IMR-90 (cell line): Measurements from ENCODE around the gene SPATS2L. TPM values are rescaled to one million over a fixed set of nuclear protein-coding genes. Genes with fewer than 3 reads are reported as not detected.

Experiments used
- ATAC-seq: fragments of 200-7000 bp; cut with Tn5 transposase; 2 replicates; pipeline ENCODE4 v1.9.1; 2020; ENCODE audit warnings: low read depth, mild to moderate bottlenecking, moderate library complexity
- BruUV-seq: library from RNA; stranded (reverse); fragments of 400-500 nt; replicated peaks from 2 replicates; lab custom pipeline; 2021; lab: Mats Ljungman, UMichigan
- CTCF ChIA-PET: fragments of 300-600 bp; formaldehyde crosslinking; extraction: SDS; loops from one replicate; lab custom pipeline; 2021; ENCODE audit warnings: antibody characterized with exemption; lab: Yijun Ruan, JAX
- POLR2A ChIA-PET: fragments of 300-600 bp; sonication (Branson Sonifier 250); formaldehyde crosslinking; loops from one replicate; lab custom pipeline; 2022; ENCODE audit warnings: antibody characterized with exemption; ENCODE audit not compliant: unreplicated experiment; lab: Charles Lee
- DNase-seq: peaks from one replicate; pipeline ENCODE4 v3.0.0; 2013
- H2AFZ ChIP-seq: replicated peaks from 2 replicates; pipeline ENCODE3; 2013; ENCODE audit warnings: low read length, mild to moderate bottlenecking; ENCODE audit not compliant: poor library complexity
- H2AK5ac ChIP-seq: 2 replicates; pipeline ENCODE4 v1.6.1; 2013; ENCODE audit warnings: low read depth, low read length, inconsistent platforms
- H2AK9ac ChIP-seq: replicated peaks from 2 replicates; pipeline ENCODE3; 2013; ENCODE audit warnings: mild to moderate bottlenecking, low read depth, low read length, moderate library complexity; ENCODE audit not compliant: poor library complexity
- H2BK120ac ChIP-seq: 2 replicates; pipeline ENCODE4 v1.6.1; 2013; ENCODE audit warnings: low read depth, low read length, inconsistent platforms
- H2BK15ac ChIP-seq: 3 replicates; pipeline ENCODE4 v1.6.1; 2013; ENCODE audit warnings: low read depth, low read length, inconsistent platforms
- H2BK20ac ChIP-seq: 2 replicates; pipeline ENCODE4 v1.6.1; 2013; ENCODE audit warnings: low read depth, mild to moderate bottlenecking, inconsistent platforms, low read length, moderate library complexity
- H2BK5ac ChIP-seq: 2 replicates; pipeline ENCODE4 v1.6.1; 2013; ENCODE audit warnings: mild to moderate bottlenecking, low read depth, low read length, inconsistent platforms; ENCODE audit not compliant: poor library complexity, severe bottlenecking
- H3K14ac ChIP-seq: replicated peaks from 2 replicates; pipeline ENCODE4 v1.6.1; 2013; ENCODE audit warnings: low read depth, low read length, inconsistent platforms
- H3K18ac ChIP-seq: 2 replicates; pipeline ENCODE4 v1.6.1; 2013; ENCODE audit warnings: low read depth, low read length, control low read depth
- H3K23ac ChIP-seq: 2 replicates; pipeline ENCODE4 v1.6.1; 2013; ENCODE audit warnings: low read depth, low read length, inconsistent platforms
- H3K27ac ChIP-seq: 2 replicates; pipeline ENCODE4 v1.5.1; 2013; ENCODE audit warnings: mild to moderate bottlenecking, control low read depth, low read length; ENCODE audit not compliant: insufficient read depth
- H3K27me3 ChIP-seq: 2 replicates; pipeline ENCODE4 v1.6.1; 2013; ENCODE audit warnings: low read length; ENCODE audit not compliant: control insufficient read depth, insufficient read depth
- H3K36me3 ChIP-seq: 2 replicates; pipeline ENCODE4 v1.6.1; 2013; ENCODE audit warnings: low read length, mixed read lengths; ENCODE audit not compliant: control insufficient read depth, insufficient read depth
- H3K4ac ChIP-seq: 2 replicates; pipeline ENCODE4 v1.6.1; 2013; ENCODE audit warnings: low read depth, low read length, inconsistent platforms
- H3K4me1 ChIP-seq: 2 replicates; pipeline ENCODE4 v1.6.1; 2013; ENCODE audit warnings: low read length, mixed read lengths; ENCODE audit not compliant: control insufficient read depth, insufficient read depth
- H3K4me2 ChIP-seq: 2 replicates; pipeline ENCODE4 v1.6.1; 2013; ENCODE audit warnings: low read depth, mild to moderate bottlenecking, control low read depth, low read length, moderate library complexity
- H3K4me3 ChIP-seq: 2 replicates; pipeline ENCODE4 v1.5.1; 2013; ENCODE audit warnings: low read depth, mild to moderate bottlenecking, control low read depth, low read length, moderate library complexity; ENCODE audit not compliant: insufficient read depth
- H3K56ac ChIP-seq: 2 replicates; pipeline ENCODE4 v1.6.1; 2013; ENCODE audit warnings: low read length, inconsistent platforms; ENCODE audit not compliant: insufficient read depth; ENCODE audit errors: extremely low read depth
- H3K79me1 ChIP-seq, 2 experiments: 2 replicates each; pipeline ENCODE4 v1.6.1; 2013; ENCODE audit warnings: low read length in 2 of 2, inconsistent platforms in 1 of 2, low read depth in 1 of 2
- H3K9ac ChIP-seq: 2 replicates; pipeline ENCODE4 v1.6.1; 2013; ENCODE audit warnings: low read depth, low read length, control low read depth
- H3K9me1 ChIP-seq: 2 replicates; pipeline ENCODE4 v1.6.1; 2013; ENCODE audit warnings: low read length, inconsistent platforms; ENCODE audit not compliant: insufficient read depth
- H3K9me3 ChIP-seq: 2 replicates; pipeline ENCODE4 v1.6.1; 2013; ENCODE audit warnings: low read length; ENCODE audit not compliant: control insufficient read depth, insufficient read depth
- H4K20me1 ChIP-seq: 2 replicates; pipeline ENCODE4 v1.6.1; 2013; ENCODE audit warnings: low read length, inconsistent platforms; ENCODE audit not compliant: insufficient read depth
- H4K5ac ChIP-seq: 2 replicates; pipeline ENCODE4 v1.6.1; 2013; ENCODE audit warnings: mild to moderate bottlenecking, low read depth, low read length, control low read depth
- H4K8ac ChIP-seq, 2 experiments: 2 replicates each; pipeline ENCODE4 v1.6.1; 2013; ENCODE audit warnings: low read depth in 2 of 2, low read length in 2 of 2, control low read depth in 1 of 2, inconsistent platforms in 1 of 2
- H4K91ac ChIP-seq: 2 replicates; pipeline ENCODE4 v1.6.1; 2013; ENCODE audit warnings: low read depth, low read length, inconsistent platforms; ENCODE audit not compliant: insufficient read depth
- BHLHE40 ChIP-seq: fragments of 150-350 bp; IDR thresholded peaks from 2 replicates; pipeline ENCODE4 v1.6.1; 2016; ENCODE audit warnings: mild to moderate bottlenecking, low read depth, low read length
- CEBPB ChIP-seq: IDR thresholded peaks from 2 replicates; pipeline ENCODE4 v1.6.1; 2012; ENCODE audit warnings: low read depth, low read length, improper control_type of control experiment
- CHD1 ChIP-seq: IDR thresholded peaks from 2 replicates; pipeline ENCODE4 v1.6.1; 2012; ENCODE audit warnings: low read depth, low read length, improper control_type of control experiment
- CTCF ChIP-seq: conservative IDR thresholded peaks from 2 replicates; pipeline ENCODE4 v1.5.1; 2012; ENCODE audit warnings: mild to moderate bottlenecking, low read depth, low read length, improper control_type of control experiment
- ELK1 ChIP-seq: fragments of 150-350 bp; IDR thresholded peaks from 2 replicates; pipeline ENCODE4 v1.6.1; 2016; ENCODE audit warnings: low read depth, mild to moderate bottlenecking, low read length, moderate library complexity, borderline replicate concordance
- FOS ChIP-seq: fragments of 150-350 bp; IDR thresholded peaks from 2 replicates; pipeline ENCODE4 v1.6.1; 2016; ENCODE audit warnings: low read depth, low read length
- MAFK ChIP-seq: IDR thresholded peaks from 2 replicates; pipeline ENCODE4 v1.6.1; 2012; ENCODE audit warnings: low read depth, low read length, improper control_type of control experiment
- MAZ ChIP-seq: IDR thresholded peaks from 2 replicates; pipeline ENCODE4 v1.6.1; 2012; ENCODE audit warnings: low read depth, mild to moderate bottlenecking, low read length, improper control_type of control experiment, moderate library complexity, borderline replicate concordance
- MXI1 ChIP-seq: IDR thresholded peaks from 2 replicates; pipeline ENCODE4 v1.6.1; 2012; ENCODE audit warnings: low read depth, mild to moderate bottlenecking, low read length, moderate library complexity, borderline replicate concordance
- NFE2L2 ChIP-seq: fragments of 150-350 bp; IDR thresholded peaks from 2 replicates; pipeline ENCODE4 v1.6.1; 2016; ENCODE audit warnings: low read depth, mild to moderate bottlenecking, low read length
- POLR2A ChIP-seq: IDR thresholded peaks from 2 replicates; pipeline ENCODE4 v1.6.1; 2012; ENCODE audit warnings: mild to moderate bottlenecking, low read depth, low read length
- RAD21 ChIP-seq: IDR thresholded peaks from 2 replicates; pipeline ENCODE4 v1.6.1; 2012; ENCODE audit warnings: low read length, improper control_type of control experiment
- RCOR1 ChIP-seq: IDR thresholded peaks from 2 replicates; pipeline ENCODE4 v1.6.1; 2012; ENCODE audit warnings: mild to moderate bottlenecking, low read length, improper control_type of control experiment; ENCODE audit not compliant: insufficient replicate concordance
- RFX5 ChIP-seq: IDR thresholded peaks from 2 replicates; pipeline ENCODE4 v1.8.0; 2012; ENCODE audit warnings: low read depth, mild to moderate bottlenecking, low read length, moderate library complexity
- SMC3 ChIP-seq: fragments of 150-350 bp; IDR thresholded peaks from 2 replicates; pipeline ENCODE4 v1.6.1; 2016; ENCODE audit warnings: low read depth, mild to moderate bottlenecking, antibody characterized with exemption, low read length, moderate library complexity
- WGBS, 2 experiments: methylation state at CpG; one replicate each; pipeline versions ENCODE4 v1.1.5 to v1.1.7; 2013; ENCODE audit warnings: missing lambda C conversion rate in 2 of 2; ENCODE audit not compliant: insufficient read length in 1 of 2; ENCODE audit errors: extremely low coverage in 2 of 2; 5-methylcytosine and 5-hydroxymethylcytosine counted together
- dilution Hi-C: fragments of 300-500 bp; cut with HindIII; formaldehyde crosslinking; loops from one replicate; pipeline ENCODE4 v1.14.3; 2018; ENCODE audit warnings: low sequenced_read_pairs; ENCODE audit not compliant: unreplicated experiment
- in situ Hi-C: fragments of 300-500 bp; cut with MboI; formaldehyde crosslinking; loops from 3 replicates; pipeline ENCODE4 v1.14.3; 2019; ENCODE audit warnings: low sequenced_read_pairs, inconsistent platforms, mixed read lengths
- intact Hi-C: fragments of 100-400 bp; cut with micrococcal nuclease; formaldehyde crosslinking; loops from 2 replicates; pipeline ENCODE4 v1.10.0; 2022
- polyA plus RNA-seq, 3 experiments: library from polyadenylated mRNA; depleted of rRNA; stranded (reverse); fragments of >200 nt; gene quantifications; 2 replicates each; pipeline ENCODE4 v1.2.3, GENCODE V29; 2012; ENCODE audit warnings: low replicate concordance in 1 of 3
- total RNA-seq: library from RNA; depleted of rRNA; stranded (reverse); fragments of >200 nt; gene quantifications from 2 replicates; pipeline ENCODE4 v1.2.3, GENCODE V29; 2012
- TF ChIP-seq, protein P1 (sequence below): fragments of 150-350 bp; IDR thresholded peaks from 2 replicates; pipeline ENCODE4 v1.6.1; 2017; ENCODE audit warnings: mild to moderate bottlenecking, antibody characterized with exemption, low read length, low read depth

The SPATS2L gene
- total and polyA plus RNA-seq, 2 of the 4 experiments (the other 2 are of a cell fraction) = 118 to 155 TPM

- no peak for DNase-seq
- no peak overlapping the region for H4K5ac ChIP-seq
- in situ Hi-C loops (no loop called here), dilution Hi-C loops (no loop called here), intact Hi-C loops (no loop called here)
- no peak for TF ChIP-seq SMC3
- no peak for TF ChIP-seq CEBPB
- no peak for TF ChIP-seq MAZ
- no peak for TF ChIP-seq RAD21
- no peak for TF ChIP-seq CTCF
- TF ChIP-seq POLR2A = no peak
- TF ChIP-seq, protein P1, sequence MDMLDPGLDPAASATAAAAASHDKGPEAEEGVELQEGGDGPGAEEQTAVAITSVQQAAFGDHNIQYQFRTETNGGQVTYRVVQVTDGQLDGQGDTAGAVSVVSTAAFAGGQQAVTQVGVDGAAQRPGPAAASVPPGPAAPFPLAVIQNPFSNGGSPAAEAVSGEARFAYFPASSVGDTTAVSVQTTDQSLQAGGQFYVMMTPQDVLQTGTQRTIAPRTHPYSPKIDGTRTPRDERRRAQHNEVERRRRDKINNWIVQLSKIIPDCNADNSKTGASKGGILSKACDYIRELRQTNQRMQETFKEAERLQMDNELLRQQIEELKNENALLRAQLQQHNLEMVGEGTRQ = no peak
- no peak for TF ChIP-seq ELK1
- no peak for TF ChIP-seq MXI1
- no peak for TF ChIP-seq BHLHE40
- TF ChIP-seq CHD1 = no peak
- no peak for TF ChIP-seq MAFK
- no peak for TF ChIP-seq RCOR1
- TF ChIP-seq RFX5 = no peak
- no peak for TF ChIP-seq FOS
- no peak for TF ChIP-seq NFE2L2
- peaks cover 21% of the 10 kb centered on the region for H4K20me1 ChIP-seq
- H4K91ac ChIP-seq = no peak overlapping the region
- H3K9me3 ChIP-seq = no peaks in the 10 kb centered on the region
- no peak overlapping the region for H2BK120ac ChIP-seq
- no peak overlapping the region for H4K8ac ChIP-seq
- H2AFZ ChIP-seq = no peak overlapping the region
- no peak overlapping the region for H3K9ac ChIP-seq
- H3K18ac ChIP-seq = no peak overlapping the region
- ChIA-PET CTCF (no interaction called here), POLR2A (no interaction called here)
- no peak overlapping the region for H3K23ac ChIP-seq
- H3K27me3 ChIP-seq = no peaks in the 10 kb centered on the region
- no peak overlapping the region for H2AK9ac ChIP-seq
- no peak overlapping the region for H3K27ac ChIP-seq
- no peak overlapping the region; the same call in 1 of the 2 replicates for H3K14ac ChIP-seq
- no peak overlapping the region for H2BK15ac ChIP-seq
- H3K4me2 ChIP-seq = no peak overlapping the region
- no peak overlapping the region for H2BK5ac ChIP-seq
- H3K56ac ChIP-seq = no peak overlapping the region
- ATAC-seq = no peak
- BruUV-seq = no TSS peak
- H2AK5ac ChIP-seq = no peak overlapping the region
- H3K4me3 ChIP-seq = no peak overlapping the region
- H2BK20ac ChIP-seq = no peak overlapping the region
- H3K9me1 ChIP-seq = peaks cover 24% of the 10 kb centered on the region
- no peak overlapping the region for H3K4ac ChIP-seq
- H3K4me1 ChIP-seq = peaks cover 6% of the 10 kb centered on the region
- H3K79me1 ChIP-seq = peaks cover 44 to 78% of the 10 kb centered on the region in 2 experiments
- H3K36me3 ChIP-seq = peaks cover 5% of the 10 kb centered on the region; the same call in 1 of the 2 replicates
- 77% methylated on average over 2 of the region's 7 CpGs; no CpG with 5 or more reads in 1 of the 2 experiments for WGBS, 2 experiments
Measured at GRCh38 chr2:200364142-200364541, 57.6 kb downstream of the SPATS2L start.
